H1 (cell line): ENCODE results near the gene LCMT1. TPM values are rescaled to one million over a fixed set of nuclear protein-coding genes. Genes with fewer than 3 reads are reported as not detected.

Source experiments
- CTCF ChIA-PET: fragments of 300-600 bp; sonication (Branson Sonifier 250); formaldehyde crosslinking; loops from one replicate; lab custom pipeline; 2021; ENCODE audit not compliant: partially characterized antibody; lab: Charles Lee
- POLR2A ChIA-PET: fragments of 300-600 bp; sonication (Branson Sonifier 250); formaldehyde crosslinking; loops from one replicate; lab custom pipeline; 2021; ENCODE audit warnings: inconsistent platforms; ENCODE audit not compliant: partially characterized antibody; lab: Charles Lee
- DNase-seq, 2 experiments: peaks; one replicate each; pipeline versions ENCODE4 v3.0.0 to v3.0.0-alpha.2; 2010 to 2022; ENCODE audit warnings: low spot score in 2 of 2, low read depth in 1 of 2, mixed read lengths in 1 of 2
- FAIRE-seq: peaks from 2 replicates; lab custom pipeline; 2011; peaks lifted over from hg19 to GRCh38; lab: Jason Lieb, UNC
- H2AFZ ChIP-seq: 2 replicates; pipeline ENCODE4 v1.8.1; 2012; ENCODE audit warnings: low read length, inconsistent platforms
- H2AK5ac ChIP-seq: 2 replicates; pipeline ENCODE4 v1.6.1; 2013; ENCODE audit warnings: low read depth, low read length
- H2BK120ac ChIP-seq: replicated peaks from 2 replicates; pipeline ENCODE3; 2013; ENCODE audit warnings: low read depth, low read length, inconsistent platforms
- H2BK12ac ChIP-seq: 2 replicates; pipeline ENCODE4 v1.6.1; 2013; ENCODE audit warnings: low read depth, low read length
- H2BK15ac ChIP-seq: 2 replicates; pipeline ENCODE4 v1.6.1; 2013; ENCODE audit warnings: low read length
- H2BK20ac ChIP-seq: 2 replicates; pipeline ENCODE4 v1.6.1; 2013; ENCODE audit warnings: low read length
- H2BK5ac ChIP-seq: 2 replicates; pipeline ENCODE4 v1.6.1; 2013; ENCODE audit warnings: low read depth, low read length
- H3K14ac ChIP-seq: 2 replicates; pipeline ENCODE4 v1.6.1; 2013; ENCODE audit warnings: inconsistent platforms; ENCODE audit not compliant: insufficient read length
- H3K18ac ChIP-seq: 2 replicates; pipeline ENCODE4 v1.6.1; 2013; ENCODE audit warnings: low read length; ENCODE audit errors: extremely low read depth
- H3K23ac ChIP-seq: 2 replicates; pipeline ENCODE4 v1.6.1; 2013; ENCODE audit warnings: inconsistent platforms; ENCODE audit not compliant: insufficient read length
- H3K23me2 ChIP-seq: 2 replicates; pipeline ENCODE4 v1.6.1; 2013; ENCODE audit warnings: low read depth, low read length
- H3K27ac ChIP-seq: 2 replicates; pipeline ENCODE4 v1.6.1; 2011; ENCODE audit warnings: low read depth, low read length, inconsistent platforms
- H3K27me3 ChIP-seq, 4 experiments: replicated peaks in 1 of 4; 1 replicate in 1 of 4; 2 replicates in 3 of 4; pipeline versions ENCODE4 v1.6.1 to v1.8.1; 2011 to 2013; ENCODE audit warnings: low read length in 3 of 4, mild to moderate bottlenecking in 3 of 4, inconsistent platforms in 2 of 4, mixed read lengths in 2 of 4, moderate library complexity in 1 of 4; ENCODE audit not compliant: control insufficient read depth in 3 of 4, insufficient read depth in 3 of 4; ENCODE audit errors: extremely low read depth in 1 of 4
- H3K36me3 ChIP-seq, 4 experiments: 2 replicates each; pipeline versions ENCODE4 v1.6.1 to v1.8.1; 2011 to 2013; ENCODE audit warnings: mild to moderate bottlenecking in 4 of 4, low read length in 3 of 4, moderate library complexity in 2 of 4, control low read depth in 1 of 4, inconsistent platforms in 1 of 4; ENCODE audit not compliant: insufficient read depth in 4 of 4, control insufficient read depth in 2 of 4
- H3K4ac ChIP-seq: replicated peaks from 2 replicates; pipeline ENCODE3; 2013; ENCODE audit warnings: low read length, low read depth, mixed read lengths, inconsistent platforms; ENCODE audit not compliant: insufficient read length
- H3K4me1 ChIP-seq, 4 experiments: replicated peaks in 1 of 4; 1 replicate in 1 of 4; 2 replicates in 3 of 4; pipeline versions ENCODE4 v1.6.1 to v1.8.1; 2011 to 2013; ENCODE audit warnings: low read length in 3 of 4, inconsistent platforms in 2 of 4, mixed read lengths in 1 of 4; ENCODE audit not compliant: insufficient read depth in 4 of 4, control insufficient read depth in 3 of 4
- H3K4me2 ChIP-seq, 2 experiments: 2 replicates each; pipeline versions ENCODE4 v1.6.1 to v1.8.1; 2011 to 2013; ENCODE audit warnings: low read depth in 2 of 2, low read length in 2 of 2, control low read depth in 1 of 2, inconsistent platforms in 1 of 2, mild to moderate bottlenecking in 1 of 2; ENCODE audit not compliant: insufficient read depth in 1 of 2
- H3K4me3 ChIP-seq, 4 experiments: fragments of 200-600, 300-600 bp in 1 of 4; sonication (generic), shearing (Covaris generic), sonication (Bioruptor Twin) in 1 of 4; 2 replicates each; pipeline versions ENCODE4 v1.5.1 to v1.8.1; 2011 to 2016; ENCODE audit warnings: low read length in 4 of 4, low read depth in 3 of 4, control low read depth in 2 of 4, inconsistent platforms in 2 of 4, mild to moderate bottlenecking in 2 of 4, mixed read lengths in 1 of 4, moderate library complexity in 1 of 4; ENCODE audit not compliant: insufficient read depth in 2 of 4; ENCODE audit errors: extremely low read depth in 1 of 4
- H3K56ac ChIP-seq: replicated peaks from 2 replicates; pipeline ENCODE3; 2013; ENCODE audit warnings: low read depth, mild to moderate bottlenecking, mixed read lengths, low read length, inconsistent platforms; ENCODE audit not compliant: insufficient read length
- H3K79me1 ChIP-seq: 2 replicates; pipeline ENCODE4 v1.6.1; 2013; ENCODE audit warnings: low read depth, low read length, control low read depth
- H3K79me2 ChIP-seq, 2 experiments: 2 replicates each; pipeline versions ENCODE4 v1.6.1 to v1.8.1; 2012 to 2013; ENCODE audit warnings: low read length in 2 of 2, mild to moderate bottlenecking in 2 of 2, inconsistent platforms in 1 of 2; ENCODE audit not compliant: insufficient read depth in 2 of 2, control insufficient read depth in 1 of 2
- H3K9ac ChIP-seq, 4 experiments: replicated peaks in 1 of 4; 1 replicate in 1 of 4; 2 replicates in 3 of 4; pipeline versions ENCODE4 v1.6.1 to v1.8.1; 2011 to 2013; ENCODE audit warnings: low read depth in 3 of 4, low read length in 3 of 4, control low read depth in 2 of 4, mild to moderate bottlenecking in 2 of 4, moderate library complexity in 2 of 4, inconsistent platforms in 1 of 4; ENCODE audit errors: extremely low read depth in 1 of 4
- H3K9me3 ChIP-seq, 2 experiments: 2 replicates each; pipeline versions ENCODE4 v1.6.1 to v1.8.1; 2012 to 2013; ENCODE audit warnings: mild to moderate bottlenecking in 2 of 2, moderate library complexity in 2 of 2, control low read depth in 1 of 2, inconsistent platforms in 1 of 2, low read depth in 1 of 2, low read length in 1 of 2, mixed read lengths in 1 of 2; ENCODE audit not compliant: insufficient read depth in 2 of 2
- H4K20me1 ChIP-seq, 2 experiments: replicated peaks in 1 of 2; 2 replicates each; pipeline versions ENCODE3 to v1.8.1; 2011 to 2013; ENCODE audit warnings: inconsistent platforms in 2 of 2, low read length in 2 of 2, mild to moderate bottlenecking in 1 of 2; ENCODE audit not compliant: insufficient read depth in 2 of 2, control insufficient read depth in 1 of 2
- H4K5ac ChIP-seq: 2 replicates; pipeline ENCODE4 v1.6.1; 2013; ENCODE audit warnings: low read length, low read depth, mixed read lengths, inconsistent platforms; ENCODE audit not compliant: insufficient read length
- H4K8ac ChIP-seq: 2 replicates; pipeline ENCODE4 v1.8.0; 2013; ENCODE audit warnings: mild to moderate bottlenecking, moderate library complexity, low read length, inconsistent platforms; ENCODE audit not compliant: insufficient read depth; ENCODE audit errors: extremely low read depth
- H4K91ac ChIP-seq: replicated peaks from 2 replicates; pipeline ENCODE3; 2013; ENCODE audit warnings: low read length, mixed read lengths, inconsistent platforms; ENCODE audit not compliant: insufficient read length
- ATF3 ChIP-seq: IDR thresholded peaks from 2 replicates; pipeline ENCODE4 v1.6.1; 2011; ENCODE audit warnings: low read depth, mild to moderate bottlenecking, low read length; ENCODE audit not compliant: insufficient read depth
- BRCA1 ChIP-seq: IDR thresholded peaks from 2 replicates; pipeline ENCODE4 v1.6.1; 2012; ENCODE audit warnings: low read depth, low read length, improper control_type of control experiment
- CHD2 ChIP-seq: IDR thresholded peaks from 2 replicates; pipeline ENCODE4 v1.6.1; 2012; ENCODE audit warnings: low read length, improper control_type of control experiment
- CTCF ChIP-seq, 3 experiments: IDR thresholded peaks; 1 replicate in 2 of 3; 2 replicates in 1 of 3; pipeline versions ENCODE4 v1.5.1 to v1.6.1; 2011; ENCODE audit warnings: low read length in 3 of 3, mild to moderate bottlenecking in 3 of 3, inconsistent platforms in 2 of 3, low read depth in 1 of 3, moderate library complexity in 1 of 3; ENCODE audit not compliant: insufficient read depth in 1 of 3; ENCODE audit errors: control extremely low read depth in 1 of 3
- JUND ChIP-seq: IDR thresholded peaks from 2 replicates; pipeline ENCODE4 v1.6.1; 2011; ENCODE audit warnings: mild to moderate bottlenecking, improper control_type of control experiment, low read length
- KDM4A ChIP-seq: IDR thresholded peaks from one replicate; pipeline ENCODE4 v1.7.1; 2012; ENCODE audit warnings: low read depth, mild to moderate bottlenecking, moderate library complexity, low read length, inconsistent platforms; ENCODE audit not compliant: severe bottlenecking
- RNF2 ChIP-seq: fragments of 200-900, 300-1000 bp; sonication (generic); IDR thresholded peaks from 2 replicates; pipeline ENCODE4 v1.7.1; 2016; ENCODE audit warnings: borderline replicate concordance, low read depth, mild to moderate bottlenecking, antibody characterized with exemption, low read length; ENCODE audit not compliant: poor library complexity, severe bottlenecking; ENCODE audit errors: missing control alignments
- SP4 ChIP-seq: IDR thresholded peaks from 2 replicates; pipeline ENCODE4 v1.6.1; 2012; ENCODE audit warnings: low read length, inconsistent platforms
- USF2 ChIP-seq: IDR thresholded peaks from 2 replicates; pipeline ENCODE4 v1.6.1; 2011; ENCODE audit warnings: low read length, improper control_type of control experiment
- ZNF274 ChIP-seq: IDR thresholded peaks from 2 replicates; pipeline ENCODE4 v1.7.0; 2012; ENCODE audit warnings: low read length, borderline replicate concordance; ENCODE audit errors: extremely low read depth
- WGBS, 2 experiments: shearing (Covaris generic) in 1 of 2; methylation state at CpG; one replicate each; pipeline versions ENCODE4 v1.1.6 to v1.1.7; 2013 to 2015; ENCODE audit warnings: low lambda C conversion rate in 2 of 2, mixed read lengths in 2 of 2, inconsistent platforms in 1 of 2, low coverage in 1 of 2, missing lambda C conversion rate in 1 of 2; ENCODE audit not compliant: insufficient replicate concordance in 2 of 2, insufficient coverage in 1 of 2, insufficient read length in 1 of 2; ENCODE audit errors: extremely low coverage in 1 of 2, missing lambda C conversion rate in 1 of 2; 5-methylcytosine and 5-hydroxymethylcytosine counted together
- polyA plus RNA-seq, 7 experiments: library from polyadenylated mRNA; depleted of rRNA in 3 of 7; stranded (reverse) in 5 of 7; unstranded in 2 of 7; fragments of >200 nt in 5 of 7; fragments of 200-250 nt in 2 of 7; gene quantifications; 1 replicate in 5 of 7; 2 replicates in 1 of 7; 4 replicates in 1 of 7; pipeline versions ENCODE4 v1.2.1 to v1.2.3, GENCODE V29; 2011 to 2013; ENCODE audit warnings: missing spikeins in 2 of 7, mixed read lengths in 2 of 7
- total RNA-seq: library from RNA; stranded (reverse); fragmentation: NEBNext Ultra II Directional; extraction: Animal tissue kit (Norgen Biotek cat#: 25700); gene quantifications from 2 replicates; pipeline ENCODE4 v1.2.1, GENCODE V29; 2021

Gene LCMT1
- total and polyA plus RNA-seq, 2 of the 8 experiments (the other 6 are each of a cell fraction or from before 2014, with no cell fraction given), result 61.0 to 80.8 TPM

GRCh38 chr16:25177512-25177830 is 65.9 kb downstream of the LCMT1 start:
- no peak overlapping the region for H3K56ac ChIP-seq
- no peak overlapping the region for H3K4ac ChIP-seq
- no peaks in the 10 kb centered on the region for H3K27me3 ChIP-seq
- H3K9me3 ChIP-seq, result no peaks in the 10 kb centered on the region
- H4K8ac ChIP-seq, result no peak overlapping the region
- no peak overlapping the region for H2BK15ac ChIP-seq
- H3K36me3 ChIP-seq, result peaks cover 2 to 9% (median 6%) of the 10 kb centered on the region in 4 experiments; a peak in 4 of 8 replicates
- no peak overlapping the region for H3K4me3 ChIP-seq
- no peak overlapping the region for H3K27ac ChIP-seq
- no peaks in the 10 kb centered on the region for H3K79me1 ChIP-seq
- H3K18ac ChIP-seq, result no peak overlapping the region
- POLR2A ChIA-PET, result no interaction called here
- no peak overlapping the region for H2BK12ac ChIP-seq
- H2BK120ac ChIP-seq, result no peak overlapping the region
- FAIRE-seq (no peak), DNase-seq (no peak)
- no peaks in the 10 kb centered on the region for H4K20me1 ChIP-seq
- 89% methylated on average over 3 of the region's 3 CpGs; no CpG with 5 or more reads in 1 of the 2 experiments for WGBS, 2 experiments
- H3K23ac ChIP-seq, result no peak overlapping the region
- H2AK5ac ChIP-seq, result no peak overlapping the region
- no peak overlapping the region for H3K4me2 ChIP-seq
- no peak overlapping the region for H3K14ac ChIP-seq
- H3K9ac ChIP-seq, result no peak overlapping the region
- no peak overlapping the region for H2BK20ac ChIP-seq
- H2AFZ ChIP-seq, result no peak overlapping the region
- no peak overlapping the region for H2BK5ac ChIP-seq
- no peaks in the 10 kb centered on the region for H3K79me2 ChIP-seq
- no peaks in the 10 kb centered on the region for H3K23me2 ChIP-seq
- CTCF ChIA-PET, result no interaction called here
- no peak overlapping the region for H4K91ac ChIP-seq
- no peaks in the 10 kb centered on the region for H3K4me1 ChIP-seq
- no peak overlapping the region for H4K5ac ChIP-seq
- no peak for TF ChIP-seq BRCA1
- TF ChIP-seq CHD2, result no peak
- no peak for TF ChIP-seq JUND
- TF ChIP-seq ZNF274, result no peak
- TF ChIP-seq RNF2, result no peak
- TF ChIP-seq USF2, result no peak
- TF ChIP-seq ATF3, result no peak
- TF ChIP-seq KDM4A, result no peak
- TF ChIP-seq CTCF (IDR thresholded peaks at IDR 0.05; ENCODE audit: control extremely low read depth in 1 of 3, insufficient read depth in 1 of 3, low read depth in 1 of 3, low read length in 3 of 3), result no peak
- no peak for TF ChIP-seq SP4
